Tongue (tissue), 2 donors: ENCODE data around the gene NPDC1. TPM values are rescaled to one million over a fixed set of nuclear protein-coding genes. Genes with fewer than 3 reads are reported as not detected.
A peak's percentile ranks its signal among the peaks of the same experiment; 100 is the strongest.
"Not testable (repeated sequence)": the region's sequence is repeated elsewhere in the genome, so short reads cannot be mapped to it uniquely, and the experiment has no call there.

Experiments
- DNase-seq: peaks from one replicate; pipeline ENCODE4 v3.0.0-alpha.2; 2015
- total RNA-seq: library from RNA; depleted of rRNA; stranded (reverse); fragments of >200 nt; gene quantifications from one replicate; pipeline ENCODE4 v1.2.3, GENCODE V29; 2014

The NPDC1 gene
- total RNA-seq, 1 donor from 2014 or later = 27.0 TPM

DNA sequence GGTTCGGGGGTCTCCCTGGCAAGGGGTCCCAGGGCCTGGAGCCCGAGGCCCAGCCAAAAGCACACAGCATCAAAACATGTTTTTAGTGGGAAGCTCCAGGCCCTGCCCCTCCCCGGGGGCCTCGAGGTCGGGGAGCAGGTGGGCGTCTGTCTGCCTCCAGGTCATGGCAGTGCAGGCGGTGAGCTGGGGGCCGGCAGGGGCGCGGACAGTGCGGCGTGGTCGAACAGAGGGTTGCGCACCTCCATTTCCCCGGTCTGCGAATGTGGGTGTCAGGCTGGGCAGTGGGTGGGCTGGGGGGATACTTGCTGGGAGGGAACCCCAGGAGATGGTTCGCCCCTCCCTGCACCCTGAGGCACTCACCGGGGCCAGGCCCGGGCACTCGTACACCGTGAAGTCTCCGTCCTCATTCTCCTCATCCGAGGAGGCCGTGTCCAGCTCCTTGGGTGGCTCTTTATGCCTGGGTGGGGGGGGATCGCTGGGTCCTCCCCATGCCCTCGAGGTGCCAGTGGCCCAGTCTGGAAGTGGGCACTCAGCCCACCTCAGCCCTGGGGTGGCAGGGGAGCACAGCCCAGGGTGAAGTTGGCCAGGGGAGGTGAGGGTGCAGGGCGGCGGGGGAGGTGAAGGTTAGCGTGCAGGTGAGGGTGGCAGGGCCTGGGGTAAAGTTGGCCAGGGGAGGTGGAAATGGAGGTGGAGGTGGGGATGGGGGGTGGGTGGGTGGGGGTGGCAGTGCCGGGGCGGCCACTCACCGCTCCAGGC, 6.2 kb downstream of the NPDC1 start:
- DNase-seq = no peak

DNA sequence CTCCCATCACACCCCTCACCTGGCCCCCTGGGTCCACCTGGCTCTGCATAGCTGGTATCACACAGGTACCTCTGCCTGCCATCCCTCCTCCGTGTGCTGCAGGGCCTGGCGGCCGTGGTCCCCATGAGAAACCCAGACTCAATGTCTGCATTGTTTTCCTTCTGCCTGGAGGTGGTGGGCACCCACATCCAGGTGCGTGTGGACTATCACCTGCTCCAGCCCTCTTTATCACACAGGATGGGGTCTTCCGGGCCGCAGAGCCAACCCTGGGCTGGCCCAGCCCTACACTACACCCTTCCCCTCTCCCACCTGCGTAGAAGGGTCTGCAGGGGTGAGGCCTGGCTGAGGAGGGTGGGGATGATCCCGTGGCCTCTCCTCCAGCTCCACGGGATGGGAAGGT, 7.1 kb downstream of the NPDC1 start:
- no peak for DNase-seq

DNA sequence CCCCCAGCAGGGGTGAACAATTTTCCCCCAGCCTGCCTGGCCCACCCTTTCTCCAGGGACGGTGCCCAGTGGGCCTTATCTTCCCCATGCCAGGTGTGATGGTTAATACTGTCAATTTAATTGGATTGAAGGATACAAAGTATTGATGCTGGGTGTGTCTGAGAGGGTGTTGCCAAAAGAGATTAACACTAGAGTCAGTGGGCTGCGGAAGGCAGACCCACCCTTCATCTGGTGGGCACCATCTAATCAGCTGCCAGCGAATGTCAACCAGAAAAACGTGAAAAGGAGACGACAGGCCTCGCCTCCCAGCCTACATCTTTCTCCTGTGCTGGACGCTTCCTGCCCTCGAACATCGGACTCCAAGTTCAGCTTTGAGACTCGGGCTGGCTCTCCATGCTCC, 8.5 kb downstream of the NPDC1 start:
- DNase-seq = no peak

DNA sequence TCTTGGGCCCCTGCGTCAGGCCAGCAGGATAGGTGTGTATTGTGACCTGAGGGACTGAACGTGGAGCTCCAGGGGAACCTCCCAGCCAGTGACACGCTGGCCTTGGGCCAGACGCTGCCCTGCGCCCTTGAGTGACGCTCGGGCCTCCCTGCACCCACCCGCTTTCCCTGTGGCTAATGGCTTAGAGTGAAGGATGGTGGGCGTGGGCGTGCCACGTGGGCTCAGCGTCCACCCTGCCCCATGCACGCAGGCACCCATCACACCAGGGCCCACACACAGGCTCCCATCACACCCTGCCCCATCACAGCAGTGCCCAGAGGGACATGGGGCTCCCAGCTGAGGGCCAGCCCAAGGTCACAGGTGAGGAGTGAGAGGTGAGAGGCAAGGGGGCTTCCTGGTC, 8.9 kb downstream of the NPDC1 start:
- no peak for DNase-seq

DNA sequence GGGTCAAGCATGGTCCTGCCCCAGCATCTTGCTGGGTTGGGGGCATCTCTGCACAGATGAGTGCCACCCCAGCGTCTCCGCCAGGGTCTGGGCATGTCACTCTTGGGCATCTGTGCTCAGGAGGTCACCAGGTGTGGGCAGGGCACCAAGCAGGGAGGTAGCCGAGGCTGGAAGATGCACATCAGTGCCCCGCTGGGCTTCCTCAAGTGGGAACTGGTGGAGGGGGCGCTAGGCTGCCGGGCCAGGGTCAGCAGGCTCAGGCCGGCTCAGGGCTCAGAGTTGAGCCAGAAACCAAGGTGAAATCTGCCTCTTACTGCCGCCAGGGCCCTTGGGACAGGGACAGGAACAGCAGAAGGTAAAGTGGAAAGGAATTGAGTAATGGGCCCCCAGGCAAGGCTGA, 10.0 kb downstream of the NPDC1 start:
- DNase-seq = no peak

DNA sequence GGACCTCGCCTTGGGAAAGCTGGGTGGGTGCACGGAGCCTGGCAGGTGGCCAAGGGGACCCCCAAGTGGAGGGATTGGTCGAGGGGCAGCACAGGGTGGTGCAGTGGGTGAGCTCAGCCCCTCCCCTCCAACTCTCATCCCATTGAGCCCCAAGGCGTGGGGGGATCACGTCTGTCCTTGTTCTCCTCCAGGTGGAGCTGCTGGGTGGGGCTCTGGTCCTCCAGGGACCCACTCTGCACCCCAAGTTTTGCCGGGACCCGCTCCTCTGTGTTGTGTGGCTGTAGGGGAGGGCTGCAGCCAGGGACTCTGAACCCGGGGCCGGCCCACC, 10.5 kb downstream of the NPDC1 start:
- no peak for DNase-seq

DNA sequence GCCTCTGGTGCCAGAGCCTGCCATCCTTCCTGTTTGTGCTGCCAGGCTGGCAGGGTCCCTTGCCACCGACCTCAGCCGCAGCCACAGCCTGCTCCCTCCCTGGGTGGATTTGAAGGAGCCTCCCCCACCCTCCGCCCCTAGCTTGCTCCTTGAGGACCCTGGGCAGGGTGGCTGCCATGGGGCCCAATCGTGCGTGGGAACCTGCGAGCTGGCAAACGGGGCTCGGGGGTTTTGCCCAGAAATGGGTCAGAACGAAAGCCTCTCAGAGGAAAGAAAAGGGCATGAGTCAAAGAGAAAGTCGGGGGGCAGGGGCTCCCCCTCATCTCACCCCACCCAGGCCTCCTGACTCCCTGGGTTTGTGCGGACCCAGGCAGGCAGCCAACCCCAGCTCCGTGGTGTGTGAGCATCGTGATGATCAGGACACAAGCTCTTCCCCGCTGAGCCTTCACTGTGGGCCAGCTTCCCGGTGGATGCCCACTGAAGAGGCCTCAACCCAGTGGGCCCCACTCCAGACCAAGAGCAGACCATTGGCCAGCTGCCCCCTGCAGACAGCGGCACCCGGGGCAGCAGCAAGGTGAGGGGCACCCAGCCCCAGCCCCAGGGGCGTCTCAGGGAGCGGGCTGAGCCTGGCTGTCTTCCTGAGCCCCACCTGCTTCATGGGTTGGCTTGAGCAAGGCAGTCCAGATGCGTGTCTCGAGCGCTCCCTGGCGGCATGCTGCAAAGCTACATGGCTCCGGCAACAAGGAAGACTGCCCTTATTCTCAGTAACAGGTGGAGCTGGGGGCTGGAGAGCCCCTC, 11.1 kb downstream of the NPDC1 start:
- DNase-seq = peak; percentile 94

DNA sequence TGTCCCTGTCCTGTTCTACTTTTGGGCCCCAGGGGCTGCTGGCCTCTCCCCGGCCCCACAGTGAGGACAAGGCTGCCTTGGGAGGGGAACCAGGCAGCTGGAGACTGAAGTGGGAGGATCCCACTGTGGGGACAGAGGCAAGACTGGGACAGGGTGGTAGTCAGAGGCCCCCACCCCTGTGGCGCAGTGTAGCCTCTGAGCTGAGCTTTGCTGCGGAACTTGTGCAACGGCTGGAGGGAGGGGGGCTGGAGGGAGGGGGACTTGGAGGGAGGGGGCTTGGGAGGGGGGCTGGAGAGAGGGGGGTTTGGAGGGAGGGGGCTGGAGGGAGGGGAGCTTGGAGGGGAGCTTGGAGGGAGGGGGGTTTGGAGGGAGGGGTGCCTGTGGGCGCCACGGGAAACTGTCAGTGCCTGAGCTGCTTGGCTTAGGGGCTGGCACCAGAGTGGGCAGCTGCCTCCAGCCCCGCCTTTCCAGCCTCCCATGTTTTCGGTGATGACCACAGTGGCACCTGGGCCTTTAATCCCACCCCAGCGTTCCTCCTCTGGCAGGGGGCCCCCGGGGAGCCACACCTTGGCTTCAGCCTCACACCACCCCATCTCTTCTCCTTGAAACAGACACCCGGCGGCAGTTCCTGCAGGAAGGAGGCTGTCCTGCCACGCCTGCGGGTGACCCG, 11.8 kb downstream of the NPDC1 start:
- DNase-seq = no peak

DNA sequence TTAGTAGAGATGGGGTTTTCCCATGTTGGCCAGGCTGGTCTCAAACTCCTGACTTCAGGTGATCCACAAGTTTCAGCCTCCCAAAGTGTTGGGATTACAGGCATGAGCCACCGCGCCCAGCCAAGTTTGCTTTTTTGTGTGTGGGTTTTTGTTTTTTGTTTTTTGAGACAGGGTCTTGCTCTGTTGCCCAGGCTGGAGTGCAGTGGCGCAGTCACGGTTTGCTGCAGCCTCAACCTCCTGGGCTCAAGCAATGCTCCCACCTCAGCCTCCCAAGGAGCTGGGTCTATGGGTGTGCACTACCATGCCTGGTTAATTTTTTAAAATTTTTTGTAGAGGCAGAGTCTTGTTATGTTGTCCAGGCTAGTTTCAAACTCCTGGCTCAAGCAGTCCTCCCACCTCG, 12.5 kb downstream of the NPDC1 start:
- not testable (repeated sequence) for DNase-seq

DNA sequence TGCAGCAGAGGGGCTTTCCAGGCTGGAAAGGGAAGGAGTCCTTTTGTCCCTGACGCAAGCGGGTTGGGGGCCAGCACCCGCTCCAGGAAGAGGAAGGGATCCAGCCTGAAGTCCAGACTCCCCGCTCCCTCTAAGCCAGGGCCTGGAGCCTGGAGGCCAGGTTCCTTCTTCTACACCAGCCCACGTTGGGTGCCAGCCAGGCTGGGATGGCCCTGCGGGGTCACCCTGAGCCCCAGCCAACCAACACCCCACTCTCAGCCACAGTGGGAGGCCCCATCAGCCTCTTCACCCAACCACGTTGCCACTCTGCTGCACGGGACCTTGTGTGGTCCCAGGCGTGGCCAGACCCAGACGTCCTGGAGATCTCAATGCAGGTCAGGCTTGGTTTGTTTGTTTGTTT, 13.1 kb downstream of the NPDC1 start:
- no peak for DNase-seq

DNA sequence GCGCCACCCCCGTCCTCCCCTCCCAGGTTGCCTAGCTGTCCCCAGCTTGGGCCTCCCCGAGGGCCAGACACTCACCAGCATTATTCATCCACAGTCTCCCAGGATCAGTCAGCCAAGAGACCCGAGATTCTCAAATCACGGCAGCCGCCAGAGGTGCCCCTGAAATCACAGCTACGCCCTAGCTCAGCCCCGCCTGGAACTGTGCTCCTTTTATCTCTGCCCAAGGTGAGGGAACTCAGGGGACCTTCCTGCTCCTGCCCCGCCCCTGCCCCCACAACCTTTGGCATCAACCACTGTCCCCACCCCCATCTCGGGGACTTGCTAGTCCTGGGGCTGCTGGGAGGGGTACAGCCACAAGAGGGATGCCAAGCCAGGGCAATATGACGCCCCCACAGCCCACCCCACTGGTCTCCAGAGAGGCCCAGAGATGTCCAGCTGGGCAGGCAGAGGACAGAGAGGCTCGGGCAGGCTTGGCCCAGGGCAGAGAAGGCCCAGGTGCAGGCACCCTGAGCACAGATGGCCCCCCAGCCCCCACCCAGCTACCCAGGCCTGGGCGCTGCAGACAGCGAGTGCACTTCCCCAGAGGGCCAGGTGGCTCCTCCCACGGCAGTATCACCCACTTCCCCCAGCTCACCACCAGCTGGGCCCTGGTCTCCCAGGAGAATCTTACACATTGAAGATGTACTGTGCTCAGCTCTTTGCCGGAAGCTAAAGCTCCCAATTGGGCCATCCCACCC, 13.9 kb downstream of the NPDC1 start, which contains the start of gene FUT7:
Gene FUT7, minus strand, starts transcription at position 185 of the 737 bp plus-strand sequence. Its CDS starts 97 bp downstream, at position 88.
- DNase-seq = no peak

DNA sequence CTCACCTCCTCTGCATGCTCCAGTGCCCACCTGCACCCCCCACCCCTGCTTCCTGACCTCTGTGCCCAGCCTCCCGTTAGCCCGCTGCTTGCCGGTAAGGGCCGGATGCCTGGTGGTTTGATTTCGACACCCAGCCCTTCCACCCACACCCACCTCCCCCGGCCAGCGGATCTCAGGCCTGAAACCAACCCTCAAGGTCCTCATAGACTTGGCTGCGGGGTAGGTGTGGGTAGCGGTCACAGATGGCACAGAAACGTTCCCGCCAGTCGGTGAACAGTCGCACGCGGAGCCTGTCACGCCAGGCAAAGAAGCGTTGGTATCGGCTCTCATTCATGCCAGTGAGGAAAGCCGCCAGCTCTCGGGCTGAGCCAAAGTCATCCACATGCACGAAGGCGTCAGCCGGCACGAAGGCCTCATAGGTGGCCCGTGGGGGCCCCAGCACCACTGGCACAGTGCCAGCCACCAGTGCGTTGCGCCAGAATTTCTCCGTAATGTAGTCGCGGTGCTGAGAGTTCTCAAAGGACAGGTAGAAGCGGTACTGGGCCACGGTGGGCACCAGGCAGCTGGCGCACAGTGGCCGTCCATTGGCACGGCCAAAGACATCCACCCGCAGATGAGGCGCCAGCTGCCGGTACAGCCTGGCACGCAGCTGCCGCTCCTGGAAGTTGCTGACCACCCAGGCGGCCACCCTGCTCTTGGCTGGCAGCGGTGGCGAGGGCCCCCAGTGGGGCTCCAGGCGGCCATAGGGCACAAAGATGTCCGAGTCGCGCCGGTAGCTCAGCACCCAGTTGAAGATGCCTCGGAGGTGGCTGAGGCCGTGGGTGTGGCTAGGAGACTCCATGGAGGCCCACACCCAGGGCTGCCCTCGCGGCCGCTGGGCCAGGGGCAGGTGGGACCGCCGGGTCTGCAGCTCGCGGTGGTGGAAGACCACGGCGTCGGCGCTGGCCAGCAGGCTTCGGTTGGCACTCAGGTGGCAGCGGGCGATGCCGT, 15.1 kb downstream of the NPDC1 start:
- no peak for DNase-seq

DNA sequence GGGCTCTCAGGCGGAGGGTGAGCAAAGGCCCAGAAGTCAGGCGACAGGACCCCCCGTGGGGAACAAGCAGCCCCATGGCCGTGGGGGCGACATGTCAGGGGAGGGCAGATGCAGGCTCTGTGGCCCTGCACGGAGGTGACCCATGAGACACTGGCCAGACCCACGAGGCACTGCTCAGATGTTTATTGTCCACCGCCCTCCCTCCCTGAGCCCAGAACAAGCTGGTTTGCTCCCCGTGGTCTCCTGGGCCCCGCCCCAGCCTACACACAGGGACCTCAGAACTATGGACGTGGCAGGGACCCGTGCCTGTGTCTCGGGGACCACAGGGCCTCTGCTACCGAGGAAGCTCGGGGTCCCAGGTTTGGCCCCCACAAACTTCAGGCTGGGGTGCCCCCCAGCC, 16.0 kb downstream of the NPDC1 start:
- DNase-seq = no peak

DNA sequence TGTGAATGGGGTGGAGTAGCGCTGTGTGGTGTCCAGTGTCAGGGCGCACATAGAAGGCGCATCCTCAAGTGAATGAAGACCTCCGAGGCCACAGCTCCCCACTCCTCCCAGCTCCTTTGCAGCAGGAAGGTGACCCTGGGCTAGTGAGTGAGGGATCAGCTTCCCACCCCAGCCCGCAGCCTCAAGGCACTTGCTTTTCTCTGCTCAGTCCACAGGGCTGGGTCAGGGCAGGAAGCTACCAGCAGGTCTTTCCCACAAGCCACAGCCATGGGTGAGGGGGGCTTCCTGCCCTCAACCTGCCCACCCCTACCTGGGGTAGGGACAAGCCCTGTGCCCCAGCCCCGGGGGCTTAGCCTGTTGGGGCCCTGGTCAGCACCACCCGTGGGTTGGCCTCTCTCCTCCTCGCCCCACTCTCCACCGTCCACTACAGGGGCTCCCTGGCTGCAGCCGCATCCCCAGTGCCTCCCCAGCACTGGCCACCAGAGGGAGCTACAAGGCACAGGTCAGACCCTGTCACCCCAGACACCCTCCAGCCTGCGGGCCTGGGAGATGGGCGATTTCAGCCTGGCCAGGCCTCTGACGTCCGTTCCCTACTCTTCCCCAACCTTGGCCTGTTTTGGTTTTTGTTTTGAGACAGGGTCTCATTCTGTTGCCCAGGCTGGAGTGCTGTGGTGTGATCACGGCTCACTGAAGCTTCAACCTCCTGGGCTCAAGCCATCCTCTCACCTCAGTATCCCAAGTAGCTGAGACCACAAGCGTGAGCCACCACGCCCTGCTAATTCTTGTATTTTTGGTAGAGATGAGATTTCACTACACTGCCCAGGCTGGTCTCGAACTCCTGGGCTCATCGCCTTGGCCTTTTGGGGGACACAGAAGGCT, 16.7 kb downstream of the NPDC1 start:
- DNase-seq = peak; percentile 68

DNA sequence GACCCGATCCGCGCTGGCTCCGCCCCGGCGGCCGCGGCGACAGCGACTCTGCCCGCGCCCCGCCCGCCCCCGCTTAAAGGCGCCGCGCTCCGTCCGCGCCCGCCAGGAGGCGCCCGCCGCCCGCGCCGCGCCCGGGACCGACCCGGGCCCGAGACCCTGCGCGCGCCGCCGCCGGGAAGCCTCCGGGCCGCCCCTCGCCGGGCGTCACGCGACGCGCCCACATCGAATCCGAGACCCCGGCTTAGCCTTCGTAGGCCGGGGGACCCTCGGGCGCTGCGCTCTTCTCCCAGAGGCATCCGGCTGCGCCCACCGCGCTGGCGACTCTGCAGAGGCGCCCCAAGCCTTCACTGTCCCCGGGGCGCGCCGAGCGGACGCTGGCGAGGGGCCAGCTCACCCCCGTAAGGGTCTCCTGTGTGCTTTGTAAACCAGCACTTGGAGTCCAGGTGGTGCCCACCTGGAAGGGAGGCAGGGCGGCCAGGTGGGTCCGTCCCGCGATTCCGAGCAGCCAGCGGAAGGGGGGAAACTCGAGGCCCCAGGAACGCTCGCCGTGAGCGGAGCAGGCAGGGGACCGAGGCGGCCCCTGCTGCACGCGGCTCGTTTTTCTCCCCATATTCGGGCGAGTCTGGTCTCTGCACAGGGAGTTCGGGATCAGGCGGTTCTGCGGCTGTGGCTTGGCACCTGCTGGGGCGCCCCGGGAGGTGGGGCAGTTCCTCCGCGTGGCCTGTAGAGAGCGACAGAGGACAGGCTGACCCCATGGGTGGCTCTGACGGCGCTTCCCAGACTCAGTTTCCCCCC, 17.5 kb downstream of the NPDC1 start:
- DNase-seq = peak; percentile 79

DNA sequence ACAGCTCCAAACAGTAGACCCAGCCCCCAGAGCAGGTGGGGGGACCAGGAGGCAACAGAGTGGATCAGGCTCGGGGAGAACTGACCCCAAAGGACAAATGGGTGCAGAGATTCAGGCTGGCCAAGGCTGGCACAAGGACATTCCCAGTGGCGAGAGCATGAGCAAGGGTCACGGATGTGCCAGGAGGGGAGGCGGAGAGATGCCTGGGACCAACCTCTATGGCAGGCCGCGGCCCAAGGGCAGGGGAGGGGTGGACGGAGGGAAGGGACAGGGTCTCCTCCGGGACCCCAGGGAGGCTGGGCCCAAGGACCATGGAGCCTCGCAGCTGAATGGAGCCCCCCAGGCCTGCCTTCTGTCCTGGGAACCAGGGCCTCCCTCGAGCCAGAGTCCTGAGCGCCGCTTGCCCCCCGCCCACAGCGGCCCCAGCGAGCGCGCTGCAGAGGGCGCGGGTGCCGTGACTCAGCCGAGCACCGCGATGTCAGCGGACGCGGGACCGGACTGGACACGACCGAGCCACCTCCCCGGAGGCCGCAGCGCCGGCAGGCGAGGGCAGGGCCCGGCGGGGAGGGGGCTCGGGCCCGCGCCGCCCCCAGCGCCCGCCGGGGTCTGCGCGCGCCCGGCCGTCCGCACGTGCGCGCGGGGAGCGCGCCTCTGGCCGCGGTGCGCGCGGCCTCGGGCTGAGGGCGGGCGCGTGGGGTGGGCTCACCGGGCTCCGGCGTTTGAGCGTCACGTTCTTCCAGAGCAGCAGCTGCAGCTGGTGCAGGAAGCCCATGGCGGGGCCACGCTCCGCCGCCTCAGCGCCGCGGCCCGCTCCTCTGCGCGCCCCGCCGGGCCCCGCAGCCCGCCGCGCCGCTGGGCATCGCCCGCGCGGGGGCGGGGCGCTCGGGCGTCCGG, 18.4 kb downstream of the NPDC1 start, which contains the start of gene ABCA2:
Gene ABCA2, minus strand, starts transcription at position 869 of the 894 bp plus-strand sequence. Its CDS starts 97 bp downstream, at position 772.
- DNase-seq = no peak

DNA sequence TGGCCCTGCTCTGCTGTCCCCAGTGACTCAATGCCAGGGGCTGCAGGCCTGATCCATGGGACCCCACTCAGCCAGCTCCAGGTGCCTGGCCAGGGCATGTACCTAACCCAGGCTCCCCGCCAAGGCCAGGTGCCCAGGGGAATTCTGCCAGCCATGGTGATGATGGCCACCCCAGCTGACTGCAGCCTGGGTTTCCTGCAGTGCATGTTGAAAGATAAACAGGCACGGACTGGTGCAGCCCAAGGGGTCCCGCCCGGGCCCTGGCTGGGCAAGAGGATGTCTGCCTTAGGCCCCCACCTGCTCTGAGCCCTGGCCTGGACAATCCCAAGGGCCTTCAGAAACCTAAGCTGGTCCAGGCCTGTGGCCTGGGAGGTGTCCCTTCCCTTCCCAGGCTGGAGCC, 19.1 kb downstream of the NPDC1 start:
- DNase-seq = no peak

DNA sequence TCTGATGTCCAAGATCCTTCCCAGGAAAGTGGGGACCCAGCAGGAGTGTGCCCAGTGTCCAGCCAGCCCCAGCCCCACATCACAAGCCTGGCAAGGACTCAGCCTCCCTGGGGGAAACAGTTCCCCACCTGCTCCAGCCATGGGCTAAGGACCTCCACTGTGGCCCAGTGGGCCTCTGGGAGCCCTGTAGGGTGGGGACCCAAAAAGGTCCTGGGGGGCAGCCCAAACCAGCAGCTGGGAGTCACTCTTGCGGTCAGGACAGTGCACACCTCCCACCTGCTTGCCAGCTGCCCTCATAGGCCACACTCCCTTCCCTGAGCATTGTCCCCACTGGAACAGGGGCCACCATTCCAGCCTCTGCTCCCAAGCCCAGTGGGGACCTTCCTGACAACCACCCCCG, 19.6 kb downstream of the NPDC1 start:
- DNase-seq = no peak
